A549 (cell line): ENCODE results near the gene S100A11. TPM values are rescaled to one million over a fixed set of nuclear protein-coding genes. Genes with fewer than 3 reads are reported as not detected.

Source experiments
- ATAC-seq, 2 experiments: fragments of 200-7000 bp in 1 of 2; fragments of >200 bp in 1 of 2; cut with Nextera tagmentation in 1 of 2; cut with Tn5 transposase in 1 of 2; 3 replicates each; pipeline versions ENCODE4 v1.8.0 to v1.9.1; 2018 to 2020; ENCODE audit warnings: mild to moderate bottlenecking in 1 of 2, moderate library complexity in 1 of 2
- CTCF ChIA-PET: fragments of 300-600 bp; sonication (Branson Sonifier 250); formaldehyde crosslinking; extraction: SDS; loops from one replicate; lab custom pipeline; 2021; ENCODE audit warnings: antibody characterized with exemption, inconsistent platforms; lab: Yijun Ruan, JAX
- POLR2A ChIA-PET: fragments of 350-600 bp; formaldehyde crosslinking; extraction: SDS; loops from one replicate; lab custom pipeline; 2021; ENCODE audit warnings: antibody characterized with exemption, inconsistent platforms; lab: Yijun Ruan, JAX
- DNase-seq, 2 experiments: peaks; one replicate each; pipeline versions ENCODE4 v3.0.0 to v3.0.0-alpha.2; 2011 to 2016; ENCODE audit warnings: low read depth in 1 of 2, low spot score in 1 of 2
- FAIRE-seq: peaks from 2 replicates; lab custom pipeline; 2011; peaks lifted over from hg19 to GRCh38; lab: Jason Lieb, UNC
- H3K27ac ChIP-seq, 2 experiments: fragments of >200 bp; sonication (Bioruptor Twin); formaldehyde crosslinking; 3 replicates each; pipeline ENCODE4 v1.5.1; 2016 to 2017
- H3K4me1 ChIP-seq: fragments of >200 bp; sonication (Bioruptor Twin); formaldehyde crosslinking; 3 replicates; pipeline ENCODE4 v1.6.1; 2016
- H3K4me2 ChIP-seq: fragments of >200 bp; sonication (Bioruptor Twin); formaldehyde crosslinking; 3 replicates; pipeline ENCODE4 v1.6.1; 2016
- H3K4me3 ChIP-seq: fragments of >200 bp; sonication (Bioruptor Twin); formaldehyde crosslinking; 3 replicates; pipeline ENCODE4 v1.5.1; 2016
- H3K9me3 ChIP-seq: fragments of >200 bp; sonication (Bioruptor Twin); formaldehyde crosslinking; 3 replicates; pipeline ENCODE4 v1.6.1; 2016
- CBX2 ChIP-seq: fragments of 200-600 bp; sonication (generic); IDR thresholded peaks from 2 replicates; pipeline ENCODE4 v1.6.1; 2016; ENCODE audit warnings: low read depth, mild to moderate bottlenecking, borderline replicate concordance
- CEBPB ChIP-seq, 2 experiments: fragments of >200 bp in 1 of 2; sonication (Bioruptor Twin) in 1 of 2; formaldehyde crosslinking in 1 of 2; IDR thresholded peaks; 2 replicates each; pipeline ENCODE4 v1.6.1; 2012 to 2016
- CTCF ChIP-seq: fragments of >200 bp; sonication (Bioruptor Twin); formaldehyde crosslinking; IDR thresholded peaks from 3 replicates; pipeline ENCODE4 v1.5.1; 2016
- E2F6 ChIP-seq: IDR thresholded peaks from 2 replicates; pipeline ENCODE4 v1.6.1; 2012; ENCODE audit warnings: low read depth, borderline replicate concordance
- ELK1 ChIP-seq: fragments of 150-350 bp; IDR thresholded peaks from 2 replicates; pipeline ENCODE4 v1.6.1; 2014; ENCODE audit warnings: low read depth, mild to moderate bottlenecking, low read length
- FOSB ChIP-seq: fragments of 250-450 bp; sonication (Bioruptor Pico); IDR thresholded peaks from 2 replicates; pipeline ENCODE4 v1.5.0; 2020; ENCODE audit warnings: mild to moderate bottlenecking, moderate library complexity
- HOXA7 ChIP-seq: fragments of 250-450 bp; sonication (Bioruptor Pico); IDR thresholded peaks from 2 replicates; pipeline ENCODE4 v1.5.0; 2020; ENCODE audit warnings: mild to moderate bottlenecking, moderate library complexity
- HOXB13 ChIP-seq: fragments of 250-450 bp; sonication (Bioruptor Pico); IDR thresholded peaks from 2 replicates; pipeline ENCODE4 v1.5.0; 2020; ENCODE audit warnings: low read depth, mild to moderate bottlenecking, moderate library complexity
- HOXB5 ChIP-seq: fragments of 250-450 bp; sonication (Bioruptor Pico); IDR thresholded peaks from 2 replicates; pipeline ENCODE4 v1.5.0; 2020; ENCODE audit warnings: mild to moderate bottlenecking, moderate library complexity
- JUN ChIP-seq, 2 experiments: fragments of >200 bp; sonication (Bioruptor Twin); formaldehyde crosslinking; IDR thresholded peaks; 2 replicates in 1 of 2; 3 replicates in 1 of 2; pipeline ENCODE4 v1.6.1; 2016 to 2017
- KDM1A ChIP-seq: fragments of 200-600 bp; sonication (generic); IDR thresholded peaks from 2 replicates; pipeline ENCODE4 v1.6.1; 2016; ENCODE audit warnings: low read depth, mild to moderate bottlenecking
- NFE2L2 ChIP-seq: fragments of 150-350 bp; conservative IDR thresholded peaks from 2 replicates; pipeline ENCODE4 v1.6.1; 2014; ENCODE audit warnings: low read length
- NPAS2 ChIP-seq: fragments of 250-450 bp; sonication (Bioruptor Pico); IDR thresholded peaks from 2 replicates; pipeline ENCODE4 v1.8.0; 2022; ENCODE audit warnings: mild to moderate bottlenecking, moderate library complexity, borderline replicate concordance
- PBX3 ChIP-seq: IDR thresholded peaks from 2 replicates; pipeline ENCODE4 v1.6.1; 2012
- POLR2A ChIP-seq: IDR thresholded peaks from 2 replicates; pipeline ENCODE4 v1.6.1; 2012; ENCODE audit warnings: mild to moderate bottlenecking, low read length
- RAD21 ChIP-seq, 2 experiments: fragments of >200 bp in 1 of 2; sonication (Bioruptor Twin) in 1 of 2; formaldehyde crosslinking in 1 of 2; IDR thresholded peaks in 1 of 2; conservative IDR thresholded peaks in 1 of 2; 2 replicates in 1 of 2; 3 replicates in 1 of 2; pipeline ENCODE4 v1.6.1; 2012 to 2018; ENCODE audit warnings: inconsistent platforms in 1 of 2
- RCOR1 ChIP-seq: fragments of 150-350 bp; IDR thresholded peaks from 2 replicates; pipeline ENCODE4 v1.6.1; 2014; ENCODE audit warnings: antibody characterized with exemption, low read length, low read depth
- RNF2 ChIP-seq: fragments of 200-600 bp; sonication (generic); IDR thresholded peaks from 2 replicates; pipeline ENCODE4 v1.6.1; 2016; ENCODE audit warnings: low read depth, mild to moderate bottlenecking, antibody characterized with exemption, moderate library complexity, borderline replicate concordance
- ZFP36 ChIP-seq: fragments of 450-650 bp; IDR thresholded peaks from 2 replicates; pipeline ENCODE4 v1.6.1; 2014; ENCODE audit warnings: borderline replicate concordance; ENCODE audit not compliant: partially characterized antibody
- WGBS: methylation state at CpG from one replicate; pipeline ENCODE4 v1.1.6; 2017; ENCODE audit errors: missing lambda C conversion rate; 5-methylcytosine and 5-hydroxymethylcytosine counted together
- polyA plus RNA-seq, 4 experiments: library from polyadenylated mRNA; depleted of rRNA in 3 of 4; stranded (reverse); fragments of >200 nt; fragmentation: RNase III in 1 of 4; extraction: RNeasy Plus Mini Kit Qiagen cat#74134 plus additional on column Dnase treatment in 1 of 4; gene quantifications; 2 replicates in 3 of 4; 3 replicates in 1 of 4; pipeline ENCODE4 v1.2.3, GENCODE V29; 2011 to 2017

S100A11 gene
- polyA plus RNA-seq, 2 of the 4 experiments (the other 2 are of a cell fraction): 671 to 1,531 TPM

DNA sequence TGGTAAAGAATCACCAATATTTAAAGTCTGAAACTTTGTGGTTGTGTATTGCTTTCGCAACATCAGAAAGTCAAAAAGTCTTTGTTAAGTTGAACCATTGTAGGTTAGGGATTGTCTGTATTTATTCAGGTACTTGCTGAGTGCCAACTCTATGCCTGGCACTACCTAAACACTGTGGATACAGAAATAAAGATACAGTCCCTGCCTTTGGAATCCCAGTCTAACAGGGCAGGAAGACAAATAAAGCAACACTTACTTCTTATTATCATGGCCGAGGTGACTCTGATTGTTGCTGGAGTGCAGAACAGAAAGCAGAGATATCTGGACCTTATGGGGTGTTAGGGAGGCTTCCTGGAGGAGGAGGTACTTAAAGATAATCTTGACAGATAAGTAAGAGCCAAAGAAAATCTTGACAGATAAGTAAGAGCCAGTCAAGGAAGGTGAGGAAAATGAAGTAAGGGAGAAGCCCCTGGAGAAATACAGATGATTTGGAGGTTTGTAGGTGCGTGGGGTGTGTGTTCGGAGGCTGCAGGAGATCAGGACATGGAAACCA is 31.4 kb downstream of the S100A11 start:
- DNase-seq: no peak
- ATAC-seq: no peak
- ChIA-PET CTCF (interaction anchor here (0.6 to 38.2 kb wide), 6 partner anchors 7 to 453 kb away, joined by 3 to 1410 read pairs (median 88); partner anchors contain the start of gene S100A10), POLR2A (no interaction called here)
- no peaks in the 10 kb centered on the region for H3K9me3 ChIP-seq
- H3K4me1 ChIP-seq: peaks cover 20% of the 10 kb centered on the region
- peak; percentile 65 for FAIRE-seq
- WGBS: 52% methylated on average over 4 of the region's 4 CpGs
- no peak overlapping the region for H3K4me3 ChIP-seq
- no peak overlapping the region for H3K4me2 ChIP-seq
- TF ChIP-seq ELK1 (no peak), RNF2 (no peak), HOXB13 (CRISPR knock-in tag) (no peak)
- H3K27ac ChIP-seq: no peak overlapping the region

DNA sequence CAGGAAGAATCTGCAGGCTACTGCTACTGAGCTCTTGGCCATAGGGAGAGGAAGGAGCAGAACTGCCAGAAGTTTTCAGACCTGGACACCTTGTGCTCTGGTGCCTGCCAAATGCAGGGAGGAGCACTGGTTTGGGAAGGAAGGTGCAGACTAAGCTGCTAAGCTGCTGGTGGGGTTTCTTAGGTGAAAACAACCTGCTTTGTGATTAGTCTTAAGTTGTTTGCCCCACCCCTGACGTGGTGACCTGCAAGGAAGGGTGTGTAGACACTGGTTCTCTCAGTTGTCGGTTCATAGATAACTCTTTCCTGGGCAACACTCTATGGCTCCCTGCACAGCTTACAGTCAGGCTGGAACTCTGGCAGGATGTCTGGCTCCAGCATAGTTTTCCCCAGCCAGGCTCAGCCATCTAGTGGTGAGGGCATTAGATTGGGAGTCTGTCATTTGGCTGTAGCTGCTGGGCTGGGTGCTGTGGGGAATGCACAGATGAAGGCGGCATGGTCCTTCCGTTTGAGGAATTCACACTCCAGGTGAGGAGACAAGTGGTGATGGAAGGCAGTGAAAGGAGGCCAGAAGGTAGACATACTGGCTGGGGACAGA is 32.9 kb downstream of the S100A11 start:
- ATAC-seq (peak; percentile 45 to 72; a peak in 5 of 6 replicates), FAIRE-seq (no peak), DNase-seq (peak in 1 of 2 experiments; percentile 34)
- POLR2A ChIA-PET: interaction anchor here (1.7 to 3.4 kb wide), 2 partner anchors 12 to 95 kb away, joined by 5 to 18 read pairs; partner anchors contain the start of gene THEM4
- CTCF ChIA-PET: interaction anchor here (0.6 to 38.2 kb wide), 19 partner anchors 9 to 455 kb away, joined by 3 to 1410 read pairs (median 5); partner anchors contain the start of genes S100A10 and S100A11
- Histone ChIP-seq H3K27ac (peak overlapping the region in 1 of 2 experiments; percentile 26; a peak in 1 of 6 replicates), H3K4me2 (no peak overlapping the region), H3K4me1 (peaks cover 35% of the 10 kb centered on the region), H3K9me3 (no peaks in the 10 kb centered on the region), H3K4me3 (no peak overlapping the region)
- 75% methylated on average over 4 of the region's 4 CpGs for WGBS
- TF ChIP-seq CBX2 (no peak), RAD21 (conservative IDR thresholded peaks at IDR 0.05 in 1 of 2, IDR thresholded peaks at IDR 0.05 in 1 of 2) (peak; percentile 22 to 48; a peak in 3 of 5 replicates), JUN (IDR thresholded peaks at IDR 0.05) (no peak), ZFP36 (no peak), CTCF (peak; percentile 29; the same call in 2 of the 3 replicates), E2F6 (no peak), HOXA7 (CRISPR knock-in tag) (no peak), CEBPB (IDR thresholded peaks at IDR 0.05) (no peak), NFE2L2 (no peak), FOSB (CRISPR knock-in tag) (no peak)

- H3K4me2 ChIP-seq: no peak overlapping the region
- DNase-seq (no peak), ATAC-seq (no peak), FAIRE-seq (no peak)
- 55% methylated on average over 3 of the region's 3 CpGs for WGBS
- CTCF ChIA-PET: interaction anchor here (0.6 to 38.2 kb wide), 19 partner anchors 10 to 456 kb away, joined by 3 to 1410 read pairs (median 7); partner anchors contain the start of genes S100A10, S100A11 and THEM4
- H3K9me3 ChIP-seq: peaks cover 5% of the 10 kb centered on the region; the same call in 1 of the 3 replicates
- no peak overlapping the region for H3K4me3 ChIP-seq
- no peak overlapping the region for H3K27ac ChIP-seq
- H3K4me1 ChIP-seq: peaks cover 45% of the 10 kb centered on the region
- no peak for TF ChIP-seq RCOR1
- TF ChIP-seq POLR2A: no peak
- TF ChIP-seq ELK1: no peak
- TF ChIP-seq NPAS2 (CRISPR knock-in tag): no peak
- no peak for TF ChIP-seq PBX3
- TF ChIP-seq HOXB5 (CRISPR knock-in tag): no peak
- TF ChIP-seq NFE2L2: no peak
- TF ChIP-seq CEBPB (IDR thresholded peaks at IDR 0.05): no peak
- no peak for TF ChIP-seq KDM1A
- no peak for TF ChIP-seq CTCF
- TF ChIP-seq CBX2: no peak
- POLR2A ChIA-PET: interaction anchor here (1.7 to 3.4 kb wide), 2 partner anchors 11 to 94 kb away, joined by 5 to 18 read pairs; partner anchors contain the start of gene THEM4
These were observed 33.8 kb downstream of the S100A11 start for GRCh38 chr1:152002960-152003359.
